ENCODE measurements around the gene TRIL. TPM values are rescaled to one million over a fixed set of nuclear protein-coding genes. Genes with fewer than 3 reads are reported as not detected.

TRIL gene
- total and polyA plus RNA-seq, 2 donors (not counting 3 experiments of a cell fraction or from before 2014, with no cell fraction given), result 0.52 to 1.8 TPM

DNA sequence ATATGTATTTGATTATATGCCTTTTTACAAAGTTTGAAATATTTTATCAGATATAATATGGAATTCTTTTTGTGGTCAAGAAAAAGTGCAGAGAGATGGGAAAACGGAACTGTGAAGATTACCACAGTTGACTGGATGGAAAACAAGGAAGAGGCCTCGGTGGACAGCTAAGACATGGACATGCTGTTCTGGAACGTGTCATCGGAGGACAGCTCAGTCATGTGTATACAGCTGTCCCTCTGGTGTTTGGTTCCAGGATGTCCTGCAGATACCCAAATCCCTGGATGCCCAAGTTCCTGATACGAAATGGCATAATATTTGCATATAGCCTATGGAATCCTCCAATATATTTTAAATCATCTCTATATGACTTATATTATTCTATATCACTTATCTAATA, 49.4 kb downstream of the TRIL start:
- TF ChIP-seq POLR2AphosphoS5 (IDR thresholded peaks at IDR 0.05; ENCODE audit: insufficient read depth, low read depth, low read length), result no peak
- TF ChIP-seq, protein P1, sequence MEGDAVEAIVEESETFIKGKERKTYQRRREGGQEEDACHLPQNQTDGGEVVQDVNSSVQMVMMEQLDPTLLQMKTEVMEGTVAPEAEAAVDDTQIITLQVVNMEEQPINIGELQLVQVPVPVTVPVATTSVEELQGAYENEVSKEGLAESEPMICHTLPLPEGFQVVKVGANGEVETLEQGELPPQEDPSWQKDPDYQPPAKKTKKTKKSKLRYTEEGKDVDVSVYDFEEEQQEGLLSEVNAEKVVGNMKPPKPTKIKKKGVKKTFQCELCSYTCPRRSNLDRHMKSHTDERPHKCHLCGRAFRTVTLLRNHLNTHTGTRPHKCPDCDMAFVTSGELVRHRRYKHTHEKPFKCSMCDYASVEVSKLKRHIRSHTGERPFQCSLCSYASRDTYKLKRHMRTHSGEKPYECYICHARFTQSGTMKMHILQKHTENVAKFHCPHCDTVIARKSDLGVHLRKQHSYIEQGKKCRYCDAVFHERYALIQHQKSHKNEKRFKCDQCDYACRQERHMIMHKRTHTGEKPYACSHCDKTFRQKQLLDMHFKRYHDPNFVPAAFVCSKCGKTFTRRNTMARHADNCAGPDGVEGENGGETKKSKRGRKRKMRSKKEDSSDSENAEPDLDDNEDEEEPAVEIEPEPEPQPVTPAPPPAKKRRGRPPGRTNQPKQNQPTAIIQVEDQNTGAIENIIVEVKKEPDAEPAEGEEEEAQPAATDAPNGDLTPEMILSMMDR (IDR thresholded peaks at IDR 0.05; ENCODE audit: extremely low read depth in 1 of 2, insufficient read depth in 1 of 2, low read depth in 1 of 2, low read length in 2 of 2), result no peak
- TF ChIP-seq, protein P2, sequence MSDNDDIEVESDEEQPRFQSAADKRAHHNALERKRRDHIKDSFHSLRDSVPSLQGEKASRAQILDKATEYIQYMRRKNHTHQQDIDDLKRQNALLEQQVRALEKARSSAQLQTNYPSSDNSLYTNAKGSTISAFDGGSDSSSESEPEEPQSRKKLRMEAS (IDR thresholded peaks at IDR 0.05; ENCODE audit: insufficient read depth, insufficient read length), result no peak
- Histone ChIP-seq H3K36me3 (ENCODE audit: control insufficient read depth in 2 of 2, extremely low read depth in 1 of 2, insufficient read depth in 2 of 2, low read length in 2 of 2) (no peaks in the 10 kb centered on the region), H3K4me1 (ENCODE audit: control insufficient read depth, extremely low read depth, insufficient read depth, low read length) (no peaks in the 10 kb centered on the region), H3K9me1 (replicated peaks; ENCODE audit: control insufficient read depth, extremely low read depth, insufficient read depth, low read length) (no peaks in the 10 kb centered on the region), H3K27me3 (ENCODE audit: control insufficient read depth in 2 of 2, insufficient read depth in 2 of 2, low read length in 2 of 2) (peaks cover 2 to 10% of the 10 kb centered on the region in 2 experiments), H3K4me3 (replicated peaks in 1 of 3; ENCODE audit: insufficient read depth in 1 of 3, low read depth in 1 of 3, low read length in 3 of 3) (no peak overlapping the region), H2AFZ (ENCODE audit: low read depth, low read length) (no peak overlapping the region), H3K27ac (ENCODE audit: insufficient read depth, low read depth, low read length) (no peak overlapping the region), H4K20me1 (replicated peaks; ENCODE audit: control insufficient read depth, extremely low read depth, insufficient read depth, low read length) (no peaks in the 10 kb centered on the region), H3K4me2 (ENCODE audit: insufficient read depth, low read length) (no peak overlapping the region), H3K9me3 (replicated peaks; ENCODE audit: control insufficient read depth, insufficient read depth, low read length) (no peaks in the 10 kb centered on the region), H3K79me2 (ENCODE audit: control insufficient read depth, insufficient read depth, low read length) (no peaks in the 10 kb centered on the region), H3K9ac (replicated peaks; ENCODE audit: extremely low read depth, insufficient read depth, low read length) (no peak overlapping the region)
- DNase-seq (ENCODE audit: low read depth, low spot score) (no peak), FAIRE-seq (no peak)
- intact Hi-C loops (cut with micrococcal nuclease), result no loop called here
- ChIA-PET CTCF (interaction anchor here (1.4 kb wide), 1 partner anchor 13 kb away, joined by 6 read pairs; no protein-coding TSS in a partner anchor), POLR2A (no interaction called here)
- BruUV-seq (replicated peaks), result no TSS peak
- dilution Hi-C loops (cut with MboI; ENCODE audit: extremely low pct_ligation_motif_present, low sequenced_read_pairs), result no loop called here

DNA sequence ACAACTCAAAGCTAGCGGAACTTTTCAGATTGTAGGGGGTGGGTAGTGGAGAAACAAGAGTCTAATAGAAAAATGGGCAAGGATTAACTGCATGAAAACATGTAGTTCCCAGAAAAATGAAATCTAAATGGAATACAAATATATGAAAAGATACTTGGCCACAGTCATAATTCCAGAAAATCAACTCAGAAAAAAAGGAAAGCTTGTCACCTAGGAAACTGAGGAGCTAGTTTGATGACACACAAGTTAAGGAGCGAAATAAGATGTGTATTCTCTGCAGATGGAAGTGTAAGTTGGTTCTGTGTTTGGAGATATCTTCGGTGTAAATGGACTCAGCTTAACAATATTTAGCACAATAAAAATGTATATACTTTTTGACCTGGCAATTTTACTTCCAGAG, 52.7 kb downstream of the TRIL start:
- Histone ChIP-seq H3K9me3 (replicated peaks; ENCODE audit: control insufficient read depth, insufficient read depth, low read length) (no peaks in the 10 kb centered on the region), H3K27me3 (ENCODE audit: control insufficient read depth in 2 of 2, insufficient read depth in 2 of 2, low read length in 2 of 2) (peaks cover 2 to 12% of the 10 kb centered on the region in 2 experiments), H3K4me2 (ENCODE audit: insufficient read depth, low read length) (no peak overlapping the region), H3K36me3 (ENCODE audit: control insufficient read depth in 2 of 2, extremely low read depth in 1 of 2, insufficient read depth in 2 of 2, low read length in 2 of 2) (no peaks in the 10 kb centered on the region), H3K4me3 (replicated peaks in 1 of 3; ENCODE audit: insufficient read depth in 1 of 3, low read depth in 1 of 3, low read length in 3 of 3) (no peak overlapping the region), H3K9ac (replicated peaks; ENCODE audit: extremely low read depth, insufficient read depth, low read length) (no peak overlapping the region), H3K79me2 (ENCODE audit: control insufficient read depth, insufficient read depth, low read length) (no peaks in the 10 kb centered on the region), H3K4me1 (ENCODE audit: control insufficient read depth, extremely low read depth, insufficient read depth, low read length) (no peaks in the 10 kb centered on the region), H3K27ac (ENCODE audit: insufficient read depth, low read depth, low read length) (no peak overlapping the region), H3K9me1 (replicated peaks; ENCODE audit: control insufficient read depth, extremely low read depth, insufficient read depth, low read length) (no peaks in the 10 kb centered on the region), H2AFZ (ENCODE audit: low read depth, low read length) (no peak overlapping the region), H4K20me1 (replicated peaks; ENCODE audit: control insufficient read depth, extremely low read depth, insufficient read depth, low read length) (no peaks in the 10 kb centered on the region)
- TF ChIP-seq POLR2AphosphoS5 (IDR thresholded peaks at IDR 0.05; ENCODE audit: insufficient read depth, low read depth, low read length) (no peak), EZH2 (IDR thresholded peaks at IDR 0.05; ENCODE audit: borderline replicate concordance, low read depth, low read length, severe bottlenecking) (no peak), MYC (IDR thresholded peaks at IDR 0.05; ENCODE audit: low read depth, low read length) (no peak), JUN (IDR thresholded peaks at IDR 0.05; ENCODE audit: borderline replicate concordance, insufficient read depth, insufficient read length, low read depth) (no peak)
- DNase-seq (ENCODE audit: low read depth, low spot score), result no peak
- no peak for FAIRE-seq
- ChIA-PET CTCF (interaction anchor here (1.5 to 3.8 kb wide), 3 partner anchors 10 to 201 kb away, joined by 4 to 14 read pairs (median 7); no protein-coding TSS in a partner anchor), POLR2A (no interaction called here)
- intact Hi-C loops (cut with micrococcal nuclease) (no loop called here), dilution Hi-C loops (cut with MboI; ENCODE audit: extremely low pct_ligation_motif_present, low sequenced_read_pairs) (no loop called here)
- no TSS peak for BruUV-seq (replicated peaks)

All from endothelial cell of umbilical vein (primary cell).